ENCODE measurements around the gene ZNF208.
"Not testable (repeated sequence)": the region's sequence is repeated elsewhere in the genome, so short reads cannot be mapped to it uniquely, and the experiment has no call there.

GRCh38 chr19:22010437-22011143 lies at the start of gene ZNF208:
- not testable (repeated sequence) for TF ChIP-seq CTCF (IDR thresholded peaks at IDR 0.05; ENCODE audit: control extremely low read depth in 1 of 3, insufficient read depth in 1 of 3, low read depth in 1 of 3, low read length in 3 of 3); RNF2 (IDR thresholded peaks at IDR 0.05; ENCODE audit: borderline replicate concordance, low read depth, low read length, missing control alignments, poor library complexity, severe bottlenecking); MAX (IDR thresholded peaks at IDR 0.05); SUZ12 (IDR thresholded peaks at IDR 0.05; ENCODE audit: low read length); CTBP2 (IDR thresholded peaks at IDR 0.05; ENCODE audit: borderline replicate concordance, insufficient read depth, insufficient read length, low read length); EZH2 (IDR thresholded peaks at IDR 0.05; ENCODE audit: low read depth, low read length, severe bottlenecking); TAF1 (IDR thresholded peaks at IDR 0.05; ENCODE audit: low read depth, low read length); YY1 (IDR thresholded peaks at IDR 0.05; ENCODE audit: low read depth, low read length); SP2 (IDR thresholded peaks at IDR 0.05; ENCODE audit: low read length); EP300 (IDR thresholded peaks at IDR 0.05; ENCODE audit: borderline replicate concordance in 1 of 2, low read depth in 2 of 2, low read length in 2 of 2); SP1 (IDR thresholded peaks at IDR 0.05; ENCODE audit: low read depth, low read length); POLR2A (IDR thresholded peaks at IDR 0.05; ENCODE audit: control extremely low read depth in 1 of 2, low read depth in 2 of 2, low read length in 2 of 2); JUN (IDR thresholded peaks at IDR 0.05; ENCODE audit: low read depth, low read length)

Measured in H1 (cell line).